SK-N-SH (cell line): Measurements from ENCODE around the gene TECPR2. TPM values are rescaled to one million over a fixed set of nuclear protein-coding genes. Genes with fewer than 3 reads are reported as not detected.

ENCODE experiments used
- CTCF ChIA-PET: fragments of 300-600, 350-600 bp; formaldehyde crosslinking; extraction: SDS; loops from one replicate; lab custom pipeline; 2021; lab: Yijun Ruan, JAX
- POLR2A ChIA-PET: fragments of 350-600 bp; sonication (Branson Sonifier 250); formaldehyde crosslinking; extraction: SDS; loops from one replicate; lab custom pipeline; 2020; ENCODE audit warnings: antibody characterized with exemption, inconsistent platforms; lab: Yijun Ruan, JAX
- DNase-seq: peaks from one replicate; pipeline ENCODE4 v3.0.0; 2012
- H2AFZ ChIP-seq: fragments of 200-600 bp; sonication (generic); 2 replicates; pipeline ENCODE4 v1.8.1; 2016; ENCODE audit warnings: antibody characterized with exemption, mild to moderate bottlenecking, low read depth
- H3F3A ChIP-seq: fragments of 200-600 bp; sonication (generic); replicated peaks from 2 replicates; pipeline ENCODE3; 2016; ENCODE audit warnings: antibody characterized with exemption, mild to moderate bottlenecking; ENCODE audit not compliant: insufficient read depth
- H3K27ac ChIP-seq, 2 experiments: fragments of 200-500 bp in 1 of 2; fragments of 200-600 bp in 1 of 2; sonication (Bioruptor generic) in 1 of 2; sonication (generic), shearing (Covaris generic) in 1 of 2; 2 replicates each; pipeline versions ENCODE4 v1.5.1 to v1.6.1; 2014 to 2016; ENCODE audit warnings: low read depth in 2 of 2, inconsistent platforms in 1 of 2, low read length in 1 of 2, mild to moderate bottlenecking in 1 of 2, mixed read lengths in 1 of 2
- H3K27me3 ChIP-seq: fragments of 200-600 bp; sonication (generic), shearing (Covaris generic); 2 replicates; pipeline ENCODE4 v1.6.1; 2016; ENCODE audit warnings: mixed run types; ENCODE audit not compliant: insufficient read depth
- H3K36me3 ChIP-seq, 2 experiments: fragments of 200-500 bp in 1 of 2; fragments of 200-600 bp in 1 of 2; sonication (Bioruptor generic) in 1 of 2; sonication (generic) in 1 of 2; replicated peaks in 1 of 2; 2 replicates each; pipeline versions ENCODE3 to v1.5.1; 2014 to 2016; ENCODE audit warnings: low read length in 1 of 2, mild to moderate bottlenecking in 1 of 2; ENCODE audit not compliant: insufficient read depth in 2 of 2, control insufficient read depth in 1 of 2
- H3K4me1 ChIP-seq, 2 experiments: fragments of 200-500 bp in 1 of 2; fragments of 200-600 bp in 1 of 2; sonication (Bioruptor generic) in 1 of 2; sonication (generic), shearing (Covaris generic) in 1 of 2; 2 replicates each; pipeline versions ENCODE4 v1.5.1 to v1.6.1; 2014 to 2016; ENCODE audit warnings: low read depth in 1 of 2, low read length in 1 of 2, mixed run types in 1 of 2; ENCODE audit not compliant: insufficient read depth in 2 of 2, control insufficient read depth in 1 of 2
- H3K4me2 ChIP-seq: fragments of 200-600 bp; sonication (generic), shearing (Covaris generic); 2 replicates; pipeline ENCODE4 v1.6.1; 2017; ENCODE audit warnings: mixed run types
- H3K4me3 ChIP-seq, 2 experiments: fragments of 200-500 bp in 1 of 2; fragments of 200-600 bp in 1 of 2; sonication (Bioruptor generic) in 1 of 2; sonication (generic), shearing (Covaris generic) in 1 of 2; 2 replicates each; pipeline versions ENCODE4 v1.5.1 to v1.8.1; 2014 to 2016; ENCODE audit warnings: low read depth in 2 of 2, inconsistent platforms in 1 of 2, low read length in 1 of 2, mild to moderate bottlenecking in 1 of 2, mixed read lengths in 1 of 2, moderate library complexity in 1 of 2
- H3K79me2 ChIP-seq: fragments of 200-600 bp; sonication (generic); 2 replicates; pipeline ENCODE4 v1.8.1; 2017; ENCODE audit warnings: mild to moderate bottlenecking; ENCODE audit not compliant: insufficient read depth
- H3K9ac ChIP-seq: fragments of 200-600 bp; sonication (generic); 2 replicates; pipeline ENCODE4 v1.6.1; 2017; ENCODE audit warnings: mixed run types
- H3K9me2 ChIP-seq: fragments of 200-600 bp; sonication (generic); 2 replicates; pipeline ENCODE4 v1.6.1; 2017; ENCODE audit warnings: mixed run types
- H3K9me3 ChIP-seq: fragments of 200-600 bp; sonication (generic); 2 replicates; pipeline ENCODE4 v1.6.1; 2017; ENCODE audit warnings: mixed run types, mild to moderate bottlenecking, moderate library complexity
- H4K20me1 ChIP-seq: fragments of 200-600 bp; sonication (generic); 2 replicates; pipeline ENCODE4 v1.6.1; 2017; ENCODE audit warnings: mild to moderate bottlenecking, mixed run types; ENCODE audit not compliant: insufficient read depth
- CHD2 ChIP-seq: fragments of 150-350 bp; IDR thresholded peaks from 2 replicates; pipeline ENCODE4 v1.6.1; 2018; ENCODE audit warnings: low read length; ENCODE audit not compliant: partially characterized antibody
- CTCF ChIP-seq: fragments of 200-600 bp; sonication (generic); IDR thresholded peaks from 2 replicates; pipeline ENCODE4 v1.6.1; 2017; ENCODE audit warnings: antibody characterized with exemption, mild to moderate bottlenecking, moderate library complexity
- ELF1 ChIP-seq: IDR thresholded peaks from 2 replicates; pipeline ENCODE4 v1.4.0; 2012
- EZH2phosphoT487 ChIP-seq: fragments of 200-600 bp; sonication (generic); IDR thresholded peaks from 2 replicates; pipeline ENCODE4 v1.6.1; 2017; ENCODE audit warnings: low read depth, mixed run types, mild to moderate bottlenecking, antibody characterized with exemption, moderate library complexity, borderline replicate concordance
- FOSL2 ChIP-seq: IDR thresholded peaks from 2 replicates; pipeline ENCODE4 v1.4.0; 2012; ENCODE audit warnings: low read depth, mild to moderate bottlenecking, moderate library complexity, borderline replicate concordance
- FOXM1 ChIP-seq: IDR thresholded peaks from 2 replicates; pipeline ENCODE4 v1.4.0; 2012; ENCODE audit warnings: low read depth, mild to moderate bottlenecking
- GATA2 ChIP-seq: sonication (generic); formaldehyde crosslinking; IDR thresholded peaks from 2 replicates; pipeline ENCODE4 v1.5.0; 2020; ENCODE audit warnings: mild to moderate bottlenecking, missing genetic modification reagents
- IRF3 ChIP-seq: fragments of 150-350 bp; IDR thresholded peaks from 2 replicates; pipeline ENCODE4 v1.6.1; 2016; ENCODE audit warnings: mild to moderate bottlenecking, low read depth, low read length
- MAX ChIP-seq: IDR thresholded peaks from 2 replicates; pipeline ENCODE4 v1.4.0; 2012; ENCODE audit warnings: low read depth
- MXI1 ChIP-seq: IDR thresholded peaks from 2 replicates; pipeline ENCODE4 v1.6.1; 2012; ENCODE audit warnings: mild to moderate bottlenecking, low read depth, low read length, improper control_type of control experiment
- POLR2AphosphoS5 ChIP-seq: IDR thresholded peaks from 2 replicates; pipeline ENCODE4 v1.6.1; 2012; ENCODE audit warnings: low read depth, low read length
- RAD21 ChIP-seq: IDR thresholded peaks from 2 replicates; pipeline ENCODE4 v1.6.1; 2012; ENCODE audit warnings: mild to moderate bottlenecking, low read length
- REST ChIP-seq: IDR thresholded peaks from 2 replicates; pipeline ENCODE4 v1.6.1; 2012; ENCODE audit warnings: mild to moderate bottlenecking, low read depth, low read length, moderate library complexity
- RFX5 ChIP-seq: IDR thresholded peaks from 2 replicates; pipeline ENCODE4 v1.6.1; 2012; ENCODE audit warnings: mild to moderate bottlenecking, improper control_type of control experiment, low read length
- RXRA ChIP-seq: IDR thresholded peaks from 2 replicates; pipeline ENCODE4 v1.4.0; 2012; ENCODE audit warnings: low read depth, mild to moderate bottlenecking, borderline replicate concordance
- TCF12 ChIP-seq: IDR thresholded peaks from 2 replicates; pipeline ENCODE4 v1.4.0; 2012
- TEAD4 ChIP-seq: IDR thresholded peaks from 2 replicates; pipeline ENCODE4 v1.4.0; 2012; ENCODE audit warnings: mild to moderate bottlenecking, borderline replicate concordance; ENCODE audit not compliant: insufficient read depth
- ZBTB33 ChIP-seq: IDR thresholded peaks from 2 replicates; pipeline ENCODE4 v1.4.0; 2012; ENCODE audit warnings: low read depth, borderline replicate concordance
- whole genome bisulfite sequencing: methylation state at CpG from one replicate; pipeline ENCODE4 v1.1.6; 2017; ENCODE audit warnings: low lambda C conversion rate; 5-methylcytosine and 5-hydroxymethylcytosine counted together
- polyA plus RNA-seq, 3 experiments: library from polyadenylated mRNA; depleted of rRNA; stranded (reverse); fragments of >200 nt; gene quantifications; 2 replicates each; pipeline ENCODE4 v1.2.3, GENCODE V29; 2012

TECPR2 gene
- polyA plus RNA-seq, 1 of the 3 experiments (the other 2 are of a cell fraction) = 6.9 TPM

- Histone ChIP-seq H3K79me2 (peaks cover 30% of the 10 kb centered on the region; the same call in 1 of the 2 replicates), H4K20me1 (no peaks in the 10 kb centered on the region), H3K27me3 (no peaks in the 10 kb centered on the region), H3K27ac (no peak overlapping the region), H3K9ac (no peak overlapping the region), H3K36me3 (peaks cover 6 to 16% of the 10 kb centered on the region in 2 experiments), H3K9me3 (no peaks in the 10 kb centered on the region), H3K9me2 (no peaks in the 10 kb centered on the region), H3K4me3 (no peak overlapping the region), H2AFZ (no peak overlapping the region), H3K4me2 (no peak overlapping the region)
- 95% methylated on average over 5 of the region's 5 CpGs for WGBS
- POLR2A ChIA-PET = no interaction called here
- DNase-seq = no peak
- TF ChIP-seq EZH2phosphoT487 (no peak), FOXM1 (no peak), IRF3 (no peak), MXI1 (no peak), MAX (no peak), CTCF (no peak), ELF1 (no peak), FOSL2 (no peak), CHD2 (no peak), RFX5 (no peak), RXRA (no peak), GATA2 (CRISPR knock-in tag) (no peak), RAD21 (no peak), ZBTB33 (no peak), TCF12 (no peak), POLR2AphosphoS5 (no peak), TEAD4 (no peak), REST (no peak)
- TF ChIP-seq, all 33 proteins: peak for 0
- CTCF ChIA-PET = no interaction called here
- Histone ChIP-seq H3F3A (no peaks in the 10 kb centered on the region), H3K4me1 (no peaks in the 10 kb centered on the region; a peak in 1 of 4 replicates)
Observed at GRCh38 chr14:102375119-102375518, 12.4 kb downstream of the TECPR2 start.
